OCI-LY7 (cell line): ENCODE data around the gene HCN3. TPM values are rescaled to one million over a fixed set of nuclear protein-coding genes. Genes with fewer than 3 reads are reported as not detected.
A peak's percentile ranks its signal among the peaks of the same experiment; 100 is the strongest.

Experiments
- BruUV-seq: library from RNA; stranded (reverse); fragments of 400-500 nt; replicated peaks from 2 replicates; lab custom pipeline; 2021; lab: Mats Ljungman, UMichigan
- CTCF ChIA-PET: fragments of 300-600 bp; sonication (Branson Sonifier 250); formaldehyde crosslinking; loops from one replicate; lab custom pipeline; 2022; ENCODE audit warnings: antibody characterized with exemption; ENCODE audit not compliant: unreplicated experiment; lab: Charles Lee
- POLR2A ChIA-PET: fragments of 300-600 bp; sonication (Branson Sonifier 250); formaldehyde crosslinking; loops from one replicate; lab custom pipeline; 2022; ENCODE audit warnings: antibody characterized with exemption; lab: Charles Lee
- DNase-seq: peaks from one replicate; pipeline ENCODE4 v3.0.0-alpha.2; 2015; ENCODE audit warnings: low spot score
- H2AFZ ChIP-seq: fragments of 200-600 bp; sonication (generic), shearing (Covaris generic); 2 replicates; pipeline ENCODE4 v1.6.1; 2014; ENCODE audit warnings: mild to moderate bottlenecking, antibody characterized with exemption, low read length, moderate library complexity
- H3K27ac ChIP-seq: fragments of 200-600 bp; sonication (generic); 2 replicates; pipeline ENCODE4 v1.5.1; 2014; ENCODE audit warnings: mixed run types, low read depth, mild to moderate bottlenecking, moderate library complexity, low read length, inconsistent platforms; ENCODE audit not compliant: poor library complexity, severe bottlenecking
- H3K36me3 ChIP-seq: fragments of 200-600 bp; sonication (generic); 2 replicates; pipeline ENCODE4 v1.6.1; 2014; ENCODE audit warnings: mild to moderate bottlenecking, antibody characterized with exemption, low read length, moderate library complexity, mixed read lengths; ENCODE audit not compliant: insufficient read depth
- H3K4me1 ChIP-seq: fragments of 200-600 bp; sonication (generic); 2 replicates; pipeline ENCODE4 v1.5.1; 2014; ENCODE audit warnings: mild to moderate bottlenecking, low read length; ENCODE audit not compliant: insufficient read depth, poor library complexity, severe bottlenecking
- H3K4me2 ChIP-seq: fragments of 200-600 bp; sonication (generic); 2 replicates; pipeline ENCODE4 v1.6.1; 2014; ENCODE audit warnings: mild to moderate bottlenecking, low read length
- H3K4me3 ChIP-seq: fragments of 200-600 bp; sonication (generic); 2 replicates; pipeline ENCODE4 v1.5.1; 2014; ENCODE audit warnings: mild to moderate bottlenecking, low read depth, low read length; ENCODE audit not compliant: poor library complexity, severe bottlenecking
- H3K79me2 ChIP-seq: fragments of 200-600 bp; sonication (generic); 2 replicates; pipeline ENCODE4 v1.6.1; 2016; ENCODE audit warnings: low read depth, mild to moderate bottlenecking, low read length, moderate library complexity, mixed read lengths; ENCODE audit not compliant: insufficient read depth
- H3K9me2 ChIP-seq: fragments of 200-600 bp; sonication (generic); 2 replicates; pipeline ENCODE4 v1.6.1; 2016; ENCODE audit warnings: mild to moderate bottlenecking, low read length, mixed read lengths; ENCODE audit not compliant: insufficient read depth
- H3K9me3 ChIP-seq: fragments of 200-600 bp; sonication (generic); 2 replicates; pipeline ENCODE4 v1.6.1; 2014; ENCODE audit warnings: mild to moderate bottlenecking, mixed run types, low read length, mixed read lengths
- H4K20me1 ChIP-seq: fragments of 200-600 bp; sonication (generic); 2 replicates; pipeline ENCODE4 v1.6.1; 2014; ENCODE audit warnings: mild to moderate bottlenecking, antibody characterized with exemption, low read length, moderate library complexity, mixed read lengths; ENCODE audit not compliant: insufficient read depth
- EZH2phosphoT487 ChIP-seq: fragments of 200-600 bp; sonication (generic); IDR thresholded peaks from 2 replicates; pipeline ENCODE4 v1.6.1; 2018; ENCODE audit warnings: low read depth, borderline replicate concordance, mild to moderate bottlenecking, mixed run types, antibody characterized with exemption, low read length, moderate library complexity, mixed read lengths
- intact Hi-C: fragments of 100-400 bp; cut with micrococcal nuclease; formaldehyde crosslinking; loops from one replicate; pipeline ENCODE4 v1.10.0; 2022; ENCODE audit not compliant: unreplicated experiment
- total RNA-seq, 2 experiments: library from RNA; depleted of rRNA in 1 of 2; stranded (reverse); fragments of >200 nt in 1 of 2; shearing (Covaris generic) in 1 of 2; gene quantifications; 2 replicates each; pipeline ENCODE4 v1.2.3, GENCODE V29; 2014 to 2022
- TF ChIP-seq, protein P1 (sequence below): fragments of 200-600 bp; sonication (generic); conservative IDR thresholded peaks from 2 replicates; pipeline ENCODE4 v1.5.1; 2014; ENCODE audit warnings: mild to moderate bottlenecking, antibody characterized with exemption, low read length, moderate library complexity, mixed read lengths

The HCN3 gene
- total RNA-seq, 2 experiments from 2014 or later: 6.7 to 19.2 TPM

DNA sequence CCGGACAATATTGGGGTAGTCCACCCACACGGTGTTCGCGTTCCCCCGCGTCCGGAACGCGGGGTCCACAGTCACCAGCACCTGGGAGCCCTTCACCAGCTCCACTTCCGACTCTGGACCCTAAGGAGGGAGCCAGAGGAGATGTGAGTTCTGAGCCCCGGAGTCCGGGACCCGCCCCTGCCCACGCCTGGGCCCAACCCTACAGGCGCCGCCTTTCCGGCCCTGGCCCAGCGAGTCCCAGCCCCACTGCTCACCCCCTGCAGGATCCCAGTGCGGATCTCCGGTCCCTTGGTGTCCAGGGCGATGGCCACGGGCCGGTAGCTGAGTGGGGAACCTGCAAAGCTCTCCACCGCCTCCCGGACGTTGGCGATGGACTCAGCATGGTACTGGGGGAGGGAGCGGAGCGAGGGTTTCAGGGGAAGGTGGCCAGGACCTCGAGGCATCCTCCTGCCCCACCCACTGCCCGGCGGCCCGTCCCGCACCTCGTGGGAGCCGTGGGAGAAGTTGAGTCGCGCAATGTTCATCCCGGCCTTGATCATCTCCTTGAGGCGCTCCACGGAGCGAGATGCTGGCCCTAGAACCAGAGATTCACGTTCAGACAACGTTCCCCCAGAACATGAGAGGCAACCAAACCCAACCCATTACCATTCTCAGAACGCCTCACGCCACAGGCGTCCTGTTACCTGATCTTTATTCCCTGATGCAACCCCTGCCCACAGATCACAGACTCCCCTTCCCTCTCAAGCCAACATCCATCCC, 18.1 kb downstream of the HCN3 start:
- Histone ChIP-seq H2AFZ (no peak overlapping the region), H3K4me3 (no peak overlapping the region), H3K36me3 (no peaks in the 10 kb centered on the region), H3K9me3 (no peaks in the 10 kb centered on the region), H3K79me2 (no peaks in the 10 kb centered on the region), H3K27ac (no peak overlapping the region), H3K9me2 (no peaks in the 10 kb centered on the region), H4K20me1 (no peaks in the 10 kb centered on the region), H3K4me2 (no peak overlapping the region), H3K4me1 (peaks cover 17% of the 10 kb centered on the region)
- ChIA-PET CTCF (no interaction called here), POLR2A (no interaction called here)
- intact Hi-C loops: no loop called here
- TF ChIP-seq, protein P1, sequence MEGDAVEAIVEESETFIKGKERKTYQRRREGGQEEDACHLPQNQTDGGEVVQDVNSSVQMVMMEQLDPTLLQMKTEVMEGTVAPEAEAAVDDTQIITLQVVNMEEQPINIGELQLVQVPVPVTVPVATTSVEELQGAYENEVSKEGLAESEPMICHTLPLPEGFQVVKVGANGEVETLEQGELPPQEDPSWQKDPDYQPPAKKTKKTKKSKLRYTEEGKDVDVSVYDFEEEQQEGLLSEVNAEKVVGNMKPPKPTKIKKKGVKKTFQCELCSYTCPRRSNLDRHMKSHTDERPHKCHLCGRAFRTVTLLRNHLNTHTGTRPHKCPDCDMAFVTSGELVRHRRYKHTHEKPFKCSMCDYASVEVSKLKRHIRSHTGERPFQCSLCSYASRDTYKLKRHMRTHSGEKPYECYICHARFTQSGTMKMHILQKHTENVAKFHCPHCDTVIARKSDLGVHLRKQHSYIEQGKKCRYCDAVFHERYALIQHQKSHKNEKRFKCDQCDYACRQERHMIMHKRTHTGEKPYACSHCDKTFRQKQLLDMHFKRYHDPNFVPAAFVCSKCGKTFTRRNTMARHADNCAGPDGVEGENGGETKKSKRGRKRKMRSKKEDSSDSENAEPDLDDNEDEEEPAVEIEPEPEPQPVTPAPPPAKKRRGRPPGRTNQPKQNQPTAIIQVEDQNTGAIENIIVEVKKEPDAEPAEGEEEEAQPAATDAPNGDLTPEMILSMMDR: no peak
- TF ChIP-seq EZH2phosphoT487: no peak
- DNase-seq: no peak
- no TSS peak for BruUV-seq

DNA sequence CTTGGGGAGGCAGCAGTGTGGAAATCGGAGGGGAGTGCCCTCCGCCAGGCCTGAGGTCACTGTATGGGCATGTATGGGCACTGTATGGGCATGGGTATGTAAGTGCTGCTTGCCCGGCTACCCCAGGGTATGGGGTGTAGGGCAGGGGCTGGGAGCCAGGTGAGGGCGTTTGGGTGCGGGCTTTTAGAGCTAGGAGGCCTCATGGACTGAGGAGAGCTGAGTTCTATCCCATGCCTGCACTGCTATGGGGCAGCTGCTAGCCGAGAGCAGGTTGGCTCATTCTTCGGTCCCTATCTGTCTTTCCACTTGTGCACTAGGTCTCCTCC, 18.6 kb downstream of the HCN3 start:
- Histone ChIP-seq H3K4me1 (peaks cover 17% of the 10 kb centered on the region), H3K4me2 (no peak overlapping the region), H3K9me2 (no peaks in the 10 kb centered on the region), H3K36me3 (no peaks in the 10 kb centered on the region), H3K27ac (no peak overlapping the region), H3K79me2 (no peaks in the 10 kb centered on the region), H3K9me3 (no peaks in the 10 kb centered on the region), H4K20me1 (no peaks in the 10 kb centered on the region), H2AFZ (no peak overlapping the region), H3K4me3 (no peak overlapping the region)
- DNase-seq: no peak
- ChIA-PET POLR2A (no interaction called here), CTCF (no interaction called here)
- no TSS peak for BruUV-seq
- TF ChIP-seq, protein P1: no peak
- TF ChIP-seq EZH2phosphoT487: no peak
- intact Hi-C loops: no loop called here

DNA sequence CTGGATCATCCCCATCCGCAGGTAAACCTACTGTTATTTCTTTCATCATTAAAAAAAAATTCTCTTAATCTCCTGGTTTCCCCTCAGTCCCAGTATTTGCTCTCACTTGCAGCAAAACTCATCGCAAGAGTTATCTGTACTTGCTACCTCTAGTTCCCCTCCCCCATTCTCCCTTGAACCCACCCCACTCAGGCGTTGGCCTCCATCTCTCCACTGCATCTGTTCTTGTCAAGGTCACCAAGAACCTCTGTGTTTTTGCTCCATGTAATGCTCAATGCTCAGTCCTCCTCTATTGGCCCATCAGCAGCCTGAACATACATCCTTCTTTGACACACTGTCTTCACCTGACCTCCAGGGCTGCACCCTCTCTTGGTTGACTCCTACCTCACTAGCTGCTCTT, 19.4 kb downstream of the HCN3 start:
- Histone ChIP-seq H3K9me3 (no peaks in the 10 kb centered on the region), H3K36me3 (no peaks in the 10 kb centered on the region), H3K27ac (peak overlapping the region; percentile 57), H3K4me3 (no peak overlapping the region), H3K4me2 (peak overlapping the region; percentile 57), H4K20me1 (no peaks in the 10 kb centered on the region), H3K4me1 (peaks cover 17% of the 10 kb centered on the region), H3K79me2 (no peaks in the 10 kb centered on the region), H3K9me2 (no peaks in the 10 kb centered on the region), H2AFZ (no peak overlapping the region; the same call in 1 of the 2 replicates)
- ChIA-PET CTCF (no interaction called here), POLR2A (interaction anchor here (1.2 to 1.3 kb wide), 2 partner anchors 11 to 24 kb away, joined by 5 to 10 read pairs; partner anchors contain the start of genes CLK2 and FDPS)
- TF ChIP-seq, protein P1: no peak
- no peak for TF ChIP-seq EZH2phosphoT487
- intact Hi-C loops: no loop called here
- DNase-seq: no peak
- BruUV-seq: no TSS peak
